ENCODE measurements around the gene CHRNA7. TPM values are rescaled to one million over a fixed set of nuclear protein-coding genes. Genes with fewer than 3 reads are reported as not detected.
A peak's percentile ranks its signal among the peaks of the same experiment; 100 is the strongest.

CHRNA7 gene
- total RNA-seq, 2 experiments from 2014 or later: 0.43 to 0.44 TPM

GRCh38 chr15:32098033-32098432 lies 67.7 kb downstream of the CHRNA7 start:
- Mint-ChIP-seq H3K27ac (no peak overlapping the region), H3K9me3 (no peaks in the 10 kb centered on the region), H3K4me1 (no peaks in the 10 kb centered on the region), H3K4me3 (no peak overlapping the region), H3K36me3 (no peaks in the 10 kb centered on the region), H3K27me3 (peaks cover 4% of the 10 kb centered on the region)
- ATAC-seq (ENCODE audit: low read depth): no peak
- POLR2A ChIA-PET: no interaction called here
- DNase-seq: no peak

DNA sequence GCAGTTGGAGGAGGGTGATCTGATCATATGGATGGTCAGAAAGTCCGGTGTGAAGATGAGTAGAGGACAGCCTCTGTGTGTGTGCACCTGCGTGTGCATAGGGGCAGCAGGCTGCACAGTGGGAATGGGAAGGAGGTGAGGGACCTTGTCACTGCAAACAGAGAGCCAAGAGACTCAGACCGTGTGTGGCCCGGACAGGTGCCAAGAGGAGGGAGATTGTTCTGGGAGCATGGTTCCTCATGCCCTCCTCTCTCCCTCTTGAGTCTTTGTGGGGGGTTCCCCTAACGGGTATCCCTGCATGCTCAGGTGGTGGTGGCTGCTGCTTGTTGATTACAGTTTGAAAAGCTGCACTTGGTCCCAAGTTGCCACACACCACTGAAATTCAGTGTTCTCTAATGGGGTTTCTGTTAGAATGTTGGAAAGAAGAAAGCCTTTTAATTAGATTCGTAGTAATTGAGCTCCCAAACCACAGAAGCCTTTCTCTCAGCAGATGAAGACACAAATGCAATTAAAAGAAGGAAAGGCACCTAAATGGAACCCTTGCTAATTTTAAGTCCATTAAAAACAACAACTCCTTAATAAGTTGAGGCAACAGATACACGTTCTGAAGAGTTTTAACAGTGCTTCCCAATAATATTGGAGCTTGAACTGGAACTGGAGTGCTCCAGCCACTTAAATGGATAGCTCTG lies 68.9 kb downstream of the CHRNA7 start:
- H3K4me3 Mint-ChIP-seq: no peak overlapping the region
- H3K27me3 Mint-ChIP-seq: peaks cover 4% of the 10 kb centered on the region
- H3K9me3 Mint-ChIP-seq: no peaks in the 10 kb centered on the region
- POLR2A ChIA-PET: no interaction called here
- DNase-seq: no peak
- no peaks in the 10 kb centered on the region for H3K36me3 Mint-ChIP-seq
- no peak for ATAC-seq (ENCODE audit: low read depth)
- H3K27ac Mint-ChIP-seq: no peak overlapping the region
- no peaks in the 10 kb centered on the region for H3K4me1 Mint-ChIP-seq

GRCh38 chr15:32099956-32100684 lies 69.8 kb downstream of the CHRNA7 start:
- ATAC-seq (ENCODE audit: low read depth): no peak
- peaks cover 8% of the 10 kb centered on the region for H3K27me3 Mint-ChIP-seq
- no peak for DNase-seq
- H3K9me3 Mint-ChIP-seq: no peaks in the 10 kb centered on the region
- POLR2A ChIA-PET: no interaction called here
- H3K36me3 Mint-ChIP-seq: no peaks in the 10 kb centered on the region
- H3K4me1 Mint-ChIP-seq: no peaks in the 10 kb centered on the region
- no peak overlapping the region for H3K4me3 Mint-ChIP-seq
- H3K27ac Mint-ChIP-seq: no peak overlapping the region

DNA sequence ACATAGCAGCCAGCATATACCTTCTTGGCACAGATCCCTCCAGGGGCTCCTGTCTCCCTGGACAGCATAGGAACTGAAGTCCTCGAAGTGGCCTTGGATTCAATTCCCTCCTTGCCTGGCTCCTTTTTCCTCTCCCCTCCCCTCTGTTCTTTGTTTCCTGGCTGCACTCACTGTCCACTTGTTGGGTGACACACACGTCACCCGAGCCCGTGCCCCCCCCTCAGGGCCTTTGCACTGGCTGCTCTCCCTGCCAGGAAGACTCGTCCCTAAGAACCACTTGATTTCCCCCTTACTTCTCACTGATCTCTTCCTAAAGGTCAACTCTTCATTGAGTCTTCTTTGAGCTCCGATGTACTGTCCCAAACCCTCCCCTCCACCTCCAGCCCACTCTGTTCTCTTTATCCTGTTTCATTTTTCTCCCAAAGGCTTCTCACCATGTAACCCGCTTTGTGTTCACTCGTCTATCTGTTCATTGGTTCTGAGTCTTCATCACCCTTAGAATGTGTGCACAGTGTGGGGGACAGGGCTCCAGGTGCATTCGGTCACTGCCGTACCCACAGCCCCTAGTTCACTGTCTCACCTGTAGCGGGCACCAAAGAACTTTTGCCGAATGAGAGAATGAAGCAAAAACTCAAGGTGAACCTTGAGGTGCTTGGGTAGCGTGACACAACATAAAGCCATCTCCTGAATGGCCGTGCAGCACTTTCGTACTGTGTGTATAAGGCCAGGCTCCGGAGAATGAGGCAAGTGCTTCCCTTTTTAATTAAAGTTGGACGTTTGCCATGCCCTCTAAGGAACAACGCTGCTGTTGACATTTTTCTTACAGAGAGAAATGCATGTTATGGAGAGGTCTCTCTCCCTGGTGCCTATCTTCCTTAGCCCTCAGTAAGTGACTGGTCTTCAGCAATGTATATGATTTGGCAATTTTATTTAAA lies 74.0 kb downstream of the CHRNA7 start:
- Mint-ChIP-seq H3K36me3 (no peaks in the 10 kb centered on the region), H3K27ac (no peak overlapping the region), H3K9me3 (no peaks in the 10 kb centered on the region), H3K4me1 (peaks cover 1% of the 10 kb centered on the region), H3K4me3 (no peak overlapping the region), H3K27me3 (peaks cover 22% of the 10 kb centered on the region)
- no peak for ATAC-seq (ENCODE audit: low read depth)
- POLR2A ChIA-PET: no interaction called here
- no peak for DNase-seq

DNA sequence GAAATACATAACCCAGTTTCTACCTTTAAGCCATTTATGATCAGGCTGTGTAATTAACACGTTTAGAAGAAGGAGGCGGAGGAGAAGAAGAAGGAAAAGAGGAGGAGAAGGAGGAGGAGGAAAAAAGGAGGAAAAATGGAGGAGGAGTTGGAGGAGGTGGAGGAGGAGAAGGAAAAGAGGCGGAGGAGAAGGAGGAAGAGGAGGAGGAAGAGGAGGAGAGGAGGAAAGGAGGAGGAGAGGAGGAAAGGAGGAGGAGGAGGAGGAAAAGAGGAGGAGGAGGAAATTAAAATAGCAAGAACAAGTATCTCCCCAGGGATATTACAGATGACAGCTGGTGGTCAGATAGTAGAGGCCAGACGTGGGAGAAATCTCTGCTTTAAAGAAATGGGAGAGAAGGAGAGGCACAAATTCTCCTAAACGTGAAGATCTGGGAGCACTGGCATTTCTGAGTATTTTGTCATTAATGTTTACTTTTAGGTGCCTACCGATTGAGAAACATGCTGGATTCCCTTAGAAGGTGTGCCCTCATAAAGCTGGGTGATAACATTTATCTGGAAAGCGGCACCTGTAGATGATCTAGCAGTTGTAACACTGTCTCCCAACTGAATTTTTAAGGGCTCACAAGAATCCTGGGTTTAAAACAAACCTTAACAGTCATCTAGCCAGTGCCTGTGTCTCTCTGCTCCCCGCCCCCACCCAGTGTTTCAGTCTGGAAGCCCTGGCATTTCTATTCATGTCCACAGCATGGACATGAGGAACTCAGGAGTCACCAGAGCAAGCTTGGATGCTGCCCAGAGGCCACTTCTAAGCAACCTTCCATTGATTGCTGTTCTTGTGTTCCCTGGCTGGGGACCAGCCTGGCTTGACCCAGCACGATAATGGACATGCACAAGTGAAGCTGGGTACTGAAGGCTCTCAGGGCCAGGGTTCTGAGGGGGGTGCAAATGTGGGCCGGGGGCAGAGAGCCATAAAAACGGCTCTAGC lies 75.2 kb downstream of the CHRNA7 start:
- H3K27me3 Mint-ChIP-seq: peaks cover 20% of the 10 kb centered on the region
- H3K9me3 Mint-ChIP-seq: no peaks in the 10 kb centered on the region
- POLR2A ChIA-PET: no interaction called here
- no peak overlapping the region for H3K4me3 Mint-ChIP-seq
- H3K36me3 Mint-ChIP-seq: no peaks in the 10 kb centered on the region
- H3K27ac Mint-ChIP-seq: peak overlapping the region; percentile 48
- DNase-seq (no peak), ATAC-seq (ENCODE audit: low read depth) (no peak)
- H3K4me1 Mint-ChIP-seq: peaks cover 1% of the 10 kb centered on the region

- H3K4me1 Mint-ChIP-seq: peaks cover 1% of the 10 kb centered on the region
- H3K9me3 Mint-ChIP-seq: no peaks in the 10 kb centered on the region
- H3K36me3 Mint-ChIP-seq: no peaks in the 10 kb centered on the region
- POLR2A ChIA-PET: no interaction called here
- no peak overlapping the region for H3K27ac Mint-ChIP-seq
- H3K4me3 Mint-ChIP-seq: no peak overlapping the region
- DNase-seq: no peak
- H3K27me3 Mint-ChIP-seq: peaks cover 20% of the 10 kb centered on the region
- no peak for ATAC-seq (ENCODE audit: low read depth)
Observed at GRCh38 chr15:32106401-32107381, 76.4 kb downstream of the CHRNA7 start.

- Mint-ChIP-seq H3K27ac (no peak overlapping the region), H3K4me3 (no peak overlapping the region), H3K9me3 (no peaks in the 10 kb centered on the region), H3K36me3 (no peaks in the 10 kb centered on the region), H3K4me1 (peaks cover 1% of the 10 kb centered on the region), H3K27me3 (peaks cover 20% of the 10 kb centered on the region)
- no peak for DNase-seq
- no peak for ATAC-seq (ENCODE audit: low read depth)
- POLR2A ChIA-PET: no interaction called here
Observed at GRCh38 chr15:32107477-32108080, 77.3 kb downstream of the CHRNA7 start.

GRCh38 chr15:32108661-32109060 lies 78.3 kb downstream of the CHRNA7 start:
- H3K27ac Mint-ChIP-seq: no peak overlapping the region
- no peak overlapping the region for H3K4me3 Mint-ChIP-seq
- peaks cover 1% of the 10 kb centered on the region for H3K4me1 Mint-ChIP-seq
- no peaks in the 10 kb centered on the region for H3K36me3 Mint-ChIP-seq
- DNase-seq: no peak
- POLR2A ChIA-PET: no interaction called here
- peaks cover 20% of the 10 kb centered on the region for H3K27me3 Mint-ChIP-seq
- ATAC-seq (ENCODE audit: low read depth): no peak
- H3K9me3 Mint-ChIP-seq: no peaks in the 10 kb centered on the region

DNA sequence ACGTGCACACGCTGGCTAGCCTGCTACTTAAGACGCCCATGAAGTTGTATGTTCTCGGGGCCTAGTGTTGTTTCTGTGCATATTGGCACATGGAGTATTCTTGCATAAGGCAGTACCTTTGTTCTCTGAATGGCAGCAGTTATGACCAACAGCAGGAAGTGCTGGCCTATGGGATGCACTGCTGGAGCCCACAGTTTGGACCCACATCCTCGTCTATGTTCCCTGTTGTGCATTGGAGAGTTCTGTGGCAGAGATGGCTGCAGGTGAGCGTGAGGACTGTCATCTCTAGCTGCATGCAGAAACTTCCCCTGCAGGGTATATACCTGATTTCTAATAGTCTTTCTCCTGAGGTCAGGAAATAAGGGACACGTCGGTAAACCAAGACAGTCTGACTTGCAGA lies 81.8 kb downstream of the CHRNA7 start:
- Mint-ChIP-seq H3K27ac (no peak overlapping the region), H3K36me3 (no peaks in the 10 kb centered on the region), H3K4me1 (no peaks in the 10 kb centered on the region), H3K27me3 (peaks cover 4% of the 10 kb centered on the region), H3K9me3 (no peaks in the 10 kb centered on the region), H3K4me3 (no peak overlapping the region)
- ATAC-seq (ENCODE audit: low read depth) (no peak), DNase-seq (no peak)
- POLR2A ChIA-PET: no interaction called here

- Mint-ChIP-seq H3K4me3 (no peak overlapping the region), H3K27me3 (peaks cover 4% of the 10 kb centered on the region), H3K4me1 (no peaks in the 10 kb centered on the region), H3K27ac (no peak overlapping the region), H3K9me3 (no peaks in the 10 kb centered on the region), H3K36me3 (no peaks in the 10 kb centered on the region)
- POLR2A ChIA-PET: no interaction called here
- ATAC-seq (ENCODE audit: low read depth) (no peak), DNase-seq (no peak)
Observed at GRCh38 chr15:32113224-32113623, 82.9 kb downstream of the CHRNA7 start.

DNA sequence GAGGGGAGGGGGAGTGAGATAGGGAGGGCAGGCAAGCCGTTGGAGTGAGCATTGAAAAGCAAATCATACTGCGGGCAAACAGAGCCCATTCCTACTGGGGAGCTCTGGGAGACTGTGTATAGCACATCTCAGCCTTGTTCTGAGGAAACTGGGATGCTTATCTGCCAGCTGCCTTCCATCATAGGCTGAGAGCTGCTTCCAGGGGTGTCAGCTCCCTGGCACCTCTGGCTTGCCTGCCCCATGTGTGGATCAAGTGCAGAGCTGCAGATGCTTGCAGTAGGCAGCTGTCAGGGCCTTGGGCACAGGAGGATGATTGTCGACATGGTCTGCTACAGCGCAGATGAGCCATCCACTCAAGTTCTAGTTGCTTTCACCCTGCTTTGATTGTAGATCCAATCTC lies 86.8 kb downstream of the CHRNA7 start:
- Mint-ChIP-seq H3K27me3 (no peaks in the 10 kb centered on the region), H3K27ac (no peak overlapping the region), H3K4me3 (no peak overlapping the region), H3K4me1 (no peaks in the 10 kb centered on the region), H3K9me3 (no peaks in the 10 kb centered on the region), H3K36me3 (no peaks in the 10 kb centered on the region)
- POLR2A ChIA-PET: no interaction called here
- no peak for DNase-seq
- no peak for ATAC-seq (ENCODE audit: low read depth)

GRCh38 chr15:32119286-32119685 lies 89.0 kb downstream of the CHRNA7 start:
- Mint-ChIP-seq H3K27me3 (peaks cover 3% of the 10 kb centered on the region), H3K36me3 (no peaks in the 10 kb centered on the region), H3K4me3 (no peak overlapping the region), H3K4me1 (no peaks in the 10 kb centered on the region), H3K27ac (no peak overlapping the region), H3K9me3 (no peaks in the 10 kb centered on the region)
- POLR2A ChIA-PET: no interaction called here
- no peak for ATAC-seq (ENCODE audit: low read depth)
- DNase-seq: no peak
